Measurements from ENCODE around the gene CYLC2. TPM values are rescaled to one million over a fixed set of nuclear protein-coding genes. Genes with fewer than 3 reads are reported as not detected.

CYLC2 gene
- total RNA-seq, 1 donor from 2014 or later, result not detected

DNA sequence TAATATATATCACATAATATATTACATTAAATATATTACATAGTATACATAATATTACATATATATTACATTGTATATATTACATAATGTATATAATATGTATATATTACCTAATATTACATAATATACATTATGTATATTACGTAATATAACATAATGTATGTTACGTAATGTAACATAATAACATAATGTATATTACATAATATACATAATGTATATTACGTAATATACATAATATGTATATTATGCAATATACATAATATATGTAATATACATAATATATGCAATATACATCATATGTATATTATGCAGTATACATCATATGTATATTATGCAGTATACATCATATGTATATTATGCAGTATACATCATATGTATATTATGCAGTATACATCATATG is 19.1 kb downstream of the CYLC2 start:
- H3K36me3 Mint-ChIP-seq (ENCODE audit: low read depth, unreplicated experiment), result no peaks in the 10 kb centered on the region
- TF ChIP-seq, protein P1, sequence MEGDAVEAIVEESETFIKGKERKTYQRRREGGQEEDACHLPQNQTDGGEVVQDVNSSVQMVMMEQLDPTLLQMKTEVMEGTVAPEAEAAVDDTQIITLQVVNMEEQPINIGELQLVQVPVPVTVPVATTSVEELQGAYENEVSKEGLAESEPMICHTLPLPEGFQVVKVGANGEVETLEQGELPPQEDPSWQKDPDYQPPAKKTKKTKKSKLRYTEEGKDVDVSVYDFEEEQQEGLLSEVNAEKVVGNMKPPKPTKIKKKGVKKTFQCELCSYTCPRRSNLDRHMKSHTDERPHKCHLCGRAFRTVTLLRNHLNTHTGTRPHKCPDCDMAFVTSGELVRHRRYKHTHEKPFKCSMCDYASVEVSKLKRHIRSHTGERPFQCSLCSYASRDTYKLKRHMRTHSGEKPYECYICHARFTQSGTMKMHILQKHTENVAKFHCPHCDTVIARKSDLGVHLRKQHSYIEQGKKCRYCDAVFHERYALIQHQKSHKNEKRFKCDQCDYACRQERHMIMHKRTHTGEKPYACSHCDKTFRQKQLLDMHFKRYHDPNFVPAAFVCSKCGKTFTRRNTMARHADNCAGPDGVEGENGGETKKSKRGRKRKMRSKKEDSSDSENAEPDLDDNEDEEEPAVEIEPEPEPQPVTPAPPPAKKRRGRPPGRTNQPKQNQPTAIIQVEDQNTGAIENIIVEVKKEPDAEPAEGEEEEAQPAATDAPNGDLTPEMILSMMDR (IDR thresholded peaks at IDR 0.05; ENCODE audit: unreplicated experiment), result no peak
- H3K4me1 Mint-ChIP-seq (ENCODE audit: unreplicated experiment), result no peaks in the 10 kb centered on the region
- no peaks in the 10 kb centered on the region for H3K27me3 Mint-ChIP-seq (ENCODE audit: unreplicated experiment)
- no peak overlapping the region for H3K27ac Mint-ChIP-seq (ENCODE audit: unreplicated experiment)
- no peaks in the 10 kb centered on the region for H3K9me3 Mint-ChIP-seq (ENCODE audit: unreplicated experiment)
- no peak overlapping the region for H3K4me3 Mint-ChIP-seq (ENCODE audit: unreplicated experiment)
- DNase-seq (ENCODE audit: low spot score), result no peak

DNA sequence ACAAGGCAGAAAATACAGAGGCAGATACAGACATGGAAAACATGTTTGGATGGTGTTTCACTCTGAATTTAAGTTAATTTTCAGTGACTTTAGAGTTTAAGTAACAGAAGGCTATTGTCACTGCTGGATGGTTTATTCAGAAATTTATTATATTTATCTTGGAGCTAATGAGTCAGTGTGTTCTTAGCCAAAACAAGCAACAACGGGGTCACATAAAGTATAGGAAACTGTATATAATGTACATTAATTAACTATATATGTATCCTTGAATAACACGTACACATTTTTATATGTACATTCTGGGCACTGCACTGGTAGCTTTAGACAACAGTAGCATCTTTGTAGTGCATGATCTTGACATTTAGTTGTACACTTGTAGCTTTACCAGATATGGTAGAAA is 30.7 kb downstream of the CYLC2 start:
- Mint-ChIP-seq H3K9me3 (ENCODE audit: unreplicated experiment) (peaks cover 9% of the 10 kb centered on the region), H3K4me3 (ENCODE audit: unreplicated experiment) (no peak overlapping the region), H3K4me1 (ENCODE audit: unreplicated experiment) (no peaks in the 10 kb centered on the region), H3K36me3 (ENCODE audit: low read depth, unreplicated experiment) (no peaks in the 10 kb centered on the region), H3K27ac (ENCODE audit: unreplicated experiment) (no peak overlapping the region), H3K27me3 (ENCODE audit: unreplicated experiment) (no peaks in the 10 kb centered on the region)
- TF ChIP-seq, protein P1 (IDR thresholded peaks at IDR 0.05; ENCODE audit: unreplicated experiment), result no peak
- no peak for DNase-seq (ENCODE audit: low spot score)

DNA sequence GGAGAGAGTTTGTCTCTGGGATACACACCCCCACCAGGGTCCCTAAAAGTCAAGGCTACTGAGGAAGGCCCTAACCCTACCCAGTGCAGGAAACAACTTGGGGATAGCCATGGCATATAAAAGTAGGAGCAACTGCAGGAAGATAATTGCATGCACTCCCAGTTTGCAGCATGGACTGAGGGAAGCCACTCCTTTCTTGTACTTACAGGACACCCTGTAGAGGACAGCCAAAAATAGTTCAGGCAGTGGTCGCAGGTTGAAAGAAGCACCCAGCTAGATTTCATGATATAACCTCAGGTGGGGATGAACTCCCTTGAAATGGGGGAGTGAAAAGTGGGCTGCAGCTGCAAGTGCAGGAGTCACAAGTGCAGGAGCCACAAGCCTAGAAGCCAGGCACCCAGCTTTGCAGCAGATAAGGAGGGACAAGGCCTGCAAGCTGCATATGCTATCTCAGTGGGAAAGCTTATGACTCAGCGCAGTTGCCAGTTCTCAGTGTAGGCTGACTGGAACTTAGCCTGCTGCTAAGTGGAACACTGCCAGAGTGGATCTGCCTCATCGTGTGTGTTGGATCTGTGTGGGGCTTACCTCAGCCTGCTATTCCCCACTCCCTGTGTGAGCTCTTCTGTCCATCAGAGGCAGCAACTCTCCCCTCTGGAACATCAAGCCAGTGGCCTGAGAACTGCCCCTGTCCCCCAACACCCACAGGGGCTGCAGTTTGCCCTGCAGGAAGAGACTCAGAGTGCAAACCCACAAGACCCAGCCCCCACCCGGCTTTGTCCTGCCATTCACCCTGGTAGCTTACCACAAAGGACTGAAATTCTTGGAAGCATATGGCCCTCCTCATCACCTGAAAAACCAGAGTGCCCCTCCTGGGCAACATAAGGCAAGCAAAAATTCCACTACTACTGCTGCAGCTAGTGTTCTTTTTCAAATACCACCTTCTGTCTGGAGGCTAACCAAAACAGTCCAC is 42.7 kb downstream of the CYLC2 start:
- peaks cover 10% of the 10 kb centered on the region for H3K9me3 Mint-ChIP-seq (ENCODE audit: unreplicated experiment)
- H3K27ac Mint-ChIP-seq (ENCODE audit: unreplicated experiment), result no peak overlapping the region
- H3K4me1 Mint-ChIP-seq (ENCODE audit: unreplicated experiment), result no peaks in the 10 kb centered on the region
- H3K36me3 Mint-ChIP-seq (ENCODE audit: low read depth, unreplicated experiment), result peaks cover 5% of the 10 kb centered on the region
- no peak for DNase-seq (ENCODE audit: low spot score)
- TF ChIP-seq, protein P1 (IDR thresholded peaks at IDR 0.05; ENCODE audit: unreplicated experiment), result no peak
- H3K4me3 Mint-ChIP-seq (ENCODE audit: unreplicated experiment), result no peak overlapping the region
- H3K27me3 Mint-ChIP-seq (ENCODE audit: unreplicated experiment), result no peaks in the 10 kb centered on the region

DNA sequence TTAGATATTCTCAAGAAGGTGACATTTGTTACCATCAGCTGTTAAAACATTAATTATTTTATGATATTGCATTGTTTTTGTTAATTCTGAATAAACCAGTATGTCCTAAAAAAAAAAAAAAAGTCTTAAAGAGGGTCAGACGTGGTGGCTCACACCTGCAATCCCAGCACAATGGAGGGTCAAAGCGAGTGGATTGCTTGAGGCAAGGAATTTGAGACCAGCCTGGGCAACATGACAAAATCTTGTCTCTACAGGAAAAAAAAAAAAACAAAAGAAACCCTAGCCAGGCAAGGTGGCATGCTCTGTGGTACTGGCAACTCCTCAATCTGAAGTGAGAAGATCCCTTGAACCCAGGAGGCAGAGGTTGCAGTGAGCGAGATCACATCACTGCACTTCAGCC is 46.8 kb downstream of the CYLC2 start:
- H3K4me3 Mint-ChIP-seq (ENCODE audit: unreplicated experiment), result no peak overlapping the region
- H3K27me3 Mint-ChIP-seq (ENCODE audit: unreplicated experiment), result no peaks in the 10 kb centered on the region
- TF ChIP-seq, protein P1 (IDR thresholded peaks at IDR 0.05; ENCODE audit: unreplicated experiment), result no peak
- H3K27ac Mint-ChIP-seq (ENCODE audit: unreplicated experiment), result no peak overlapping the region
- peaks cover 5% of the 10 kb centered on the region for H3K36me3 Mint-ChIP-seq (ENCODE audit: low read depth, unreplicated experiment)
- H3K9me3 Mint-ChIP-seq (ENCODE audit: unreplicated experiment), result peaks cover 10% of the 10 kb centered on the region
- DNase-seq (ENCODE audit: low spot score), result no peak
- H3K4me1 Mint-ChIP-seq (ENCODE audit: unreplicated experiment), result no peaks in the 10 kb centered on the region

Measured in endothelial cell (in vitro differentiated cells).